Cerebellar cortex (tissue), 1 donor: ENCODE results near the gene DNAJC30.

ENCODE experiments used
- DNase-seq: peaks from one replicate; pipeline ENCODE4 v3.0.0-alpha.2; 2015; ENCODE audit warnings: low spot score

DNAJC30 gene

GRCh38 chr7:73647725-73648592, 35.3 kb downstream of the DNAJC30 start:
- DNase-seq = no peak

- no peak for DNase-seq
These were observed 36.2 kb downstream of the DNAJC30 start for GRCh38 chr7:73646785-73647724.

GRCh38 chr7:73645643-73646174, 37.5 kb downstream of the DNAJC30 start:
- no peak for DNase-seq

GRCh38 chr7:73644688-73645286, 38.5 kb downstream of the DNAJC30 start:
- DNase-seq = no peak

GRCh38 chr7:73642834-73643233, 40.4 kb downstream of the DNAJC30 start:
- no peak for DNase-seq

- DNase-seq = no peak
These were observed 44.3 kb downstream of the DNAJC30 start for GRCh38 chr7:73638911-73639310.

GRCh38 chr7:73635428-73636200, 47.6 kb downstream of the DNAJC30 start:
- no peak for DNase-seq

- no peak for DNase-seq
These were observed 49.4 kb downstream of the DNAJC30 start for GRCh38 chr7:73633844-73634243.

- DNase-seq = no peak
These were observed 49.9 kb downstream of the DNAJC30 start for GRCh38 chr7:73633323-73633722.

- no peak for DNase-seq
These were observed 51.7 kb downstream of the DNAJC30 start for GRCh38 chr7:73631558-73631957.
